CD4-positive, alpha-beta T cell (primary cell): ENCODE measurements around the gene PYGL. TPM values are rescaled to one million over a fixed set of nuclear protein-coding genes. Genes with fewer than 3 reads are reported as not detected.

Experiments used
- ATAC-seq: fragments of 200-7000 bp; cut with Tn5 transposase; one replicate; pipeline ENCODE4 v1.10.0; 2022; ENCODE audit warnings: mild to moderate bottlenecking; ENCODE audit not compliant: poor library complexity
- CTCF ChIA-PET: fragments of 350-600 bp; sonication (Branson Sonifier 250); formaldehyde crosslinking; loops from one replicate; lab custom pipeline; 2021; ENCODE audit warnings: antibody characterized with exemption, inconsistent platforms; lab: Charles Lee
- POLR2A ChIA-PET: fragments of 350-600 bp; sonication (Branson Sonifier 250); formaldehyde crosslinking; loops from one replicate; lab custom pipeline; 2021; ENCODE audit warnings: antibody characterized with exemption, inconsistent platforms; lab: Charles Lee
- DNase-seq, 14 experiments: peaks; one replicate each; pipeline ENCODE4 v3.0.0-alpha.2; 2013 to 2020; ENCODE audit warnings: mixed read lengths in 2 of 14
- H3K27ac ChIP-seq, 2 donors: one replicate each; pipeline versions ENCODE4 v1.5.1 to v1.7.0; 2013; ENCODE audit warnings: low read length in 2 of 2, low read depth in 1 of 2, mild to moderate bottlenecking in 1 of 2
- H3K27me3 ChIP-seq, 2 experiments: 1 replicate in 1 of 2; 2 replicates in 1 of 2; pipeline versions ENCODE4 v1.6.1 to v1.7.0; 2013; ENCODE audit warnings: low read length in 2 of 2, control low read depth in 1 of 2, mild to moderate bottlenecking in 1 of 2, moderate library complexity in 1 of 2; ENCODE audit not compliant: insufficient read depth in 2 of 2, control insufficient read depth in 1 of 2
- H3K36me3 ChIP-seq: one replicate; pipeline ENCODE4 v1.6.1; 2013; ENCODE audit warnings: low read length, control low read depth; ENCODE audit not compliant: insufficient read depth
- H3K4me1 ChIP-seq: one replicate; pipeline ENCODE4 v1.6.1; 2013; ENCODE audit warnings: low read length, control low read depth; ENCODE audit not compliant: insufficient read depth
- H3K4me3 ChIP-seq: one replicate; pipeline ENCODE4 v1.5.1; 2013; ENCODE audit warnings: mild to moderate bottlenecking, low read length, moderate library complexity
- H3K9me3 ChIP-seq, 2 experiments: 1 replicate in 1 of 2; 2 replicates in 1 of 2; pipeline versions ENCODE4 v1.6.1 to v1.7.0; 2013; ENCODE audit warnings: low read length in 2 of 2, mild to moderate bottlenecking in 2 of 2, control low read depth in 1 of 2, moderate library complexity in 1 of 2; ENCODE audit not compliant: control insufficient read depth in 1 of 2, insufficient read depth in 1 of 2
- H3K27ac Mint-ChIP-seq: one replicate; pipeline ENCODE4 v1.8.0; 2020; ENCODE audit warnings: mixed read lengths
- H3K27me3 Mint-ChIP-seq: one replicate; pipeline ENCODE4 v1.8.0; 2021; ENCODE audit warnings: mixed read lengths
- H3K36me3 Mint-ChIP-seq: one replicate; pipeline ENCODE4 v1.8.0; 2021; ENCODE audit warnings: low read depth, mixed read lengths
- H3K4me1 Mint-ChIP-seq: one replicate; pipeline ENCODE4 v1.8.0; 2021; ENCODE audit warnings: low read depth, mixed read lengths
- H3K4me3 Mint-ChIP-seq: one replicate; pipeline ENCODE4 v1.8.0; 2020; ENCODE audit warnings: mild to moderate bottlenecking, mixed read lengths
- H3K9me3 Mint-ChIP-seq: one replicate; pipeline ENCODE4 v1.8.0; 2020; ENCODE audit warnings: mixed read lengths
- intact Hi-C, 2 experiments: fragments of 100-400 bp; cut with DNase I in 1 of 2; cut with micrococcal nuclease in 1 of 2; formaldehyde crosslinking; loops; one replicate each; pipeline versions ENCODE4 v1.15.1 to v1.9.0; 2023 to 2025; cut with DNase I, micrococcal nuclease
- total RNA-seq, 174 experiments: library from RNA in 2 of 174; stranded (reverse) in 2 of 174; gene quantifications; one replicate each; pipeline ENCODE4 v1.2.3 and lab custom pipeline; 2021 to 2026
- TF ChIP-seq, protein P1 (sequence below): fragments of 200-600 bp; IDR thresholded peaks from one replicate; pipeline ENCODE4 v1.8.0; 2022; ENCODE audit warnings: antibody characterized with exemption, mild to moderate bottlenecking

The PYGL gene
- total RNA-seq, 2 experiments from 2014 or later: 0.59 to 0.69 TPM

DNA sequence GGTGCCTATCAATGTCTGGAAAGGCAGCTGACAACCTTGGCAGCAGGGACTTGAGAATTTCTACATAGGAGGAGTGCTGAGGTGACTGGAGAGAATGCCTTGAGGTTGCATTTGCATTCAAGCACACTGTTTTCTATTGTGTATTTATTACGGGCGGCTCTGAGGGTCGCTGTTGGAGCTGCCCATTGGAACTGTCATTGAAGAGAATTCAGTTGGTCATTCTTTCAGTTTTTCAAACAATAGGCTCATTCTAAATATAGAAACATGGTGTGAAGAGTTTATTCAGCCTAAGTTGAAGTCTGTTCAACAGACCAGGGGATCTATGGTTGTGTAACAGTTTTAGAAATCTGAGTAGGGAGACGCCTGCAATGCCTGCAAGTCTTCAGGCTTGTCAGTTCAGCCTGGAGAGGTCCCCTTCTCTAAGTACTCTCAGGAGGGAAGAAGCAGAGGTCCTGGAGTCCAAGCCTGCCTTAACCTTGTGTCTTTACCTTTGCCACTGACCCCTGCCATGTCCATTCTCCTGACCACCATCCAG is 82.2 kb downstream of the PYGL start:
- CTCF ChIA-PET: interaction anchor here (0.6 kb wide), 1 partner anchor 248 kb away, joined by 3 read pairs; no protein-coding TSS in a partner anchor
- peaks cover 17% of the 10 kb centered on the region for H3K27me3 Mint-ChIP-seq
- Histone ChIP-seq H3K4me1 (peaks cover 11% of the 10 kb centered on the region), H3K36me3 (no peaks in the 10 kb centered on the region), H3K27ac (no peak overlapping the region), H3K27me3 (peaks cover 0 to 9% of the 10 kb centered on the region in 2 experiments), H3K9me3 (no peaks in the 10 kb centered on the region), H3K4me3 (no peak overlapping the region)
- ATAC-seq (no peak), DNase-seq (no peak)
- peaks cover 8% of the 10 kb centered on the region for H3K36me3 Mint-ChIP-seq
- no peak overlapping the region for H3K4me3 Mint-ChIP-seq
- no peak overlapping the region for H3K27ac Mint-ChIP-seq
- TF ChIP-seq, protein P1, sequence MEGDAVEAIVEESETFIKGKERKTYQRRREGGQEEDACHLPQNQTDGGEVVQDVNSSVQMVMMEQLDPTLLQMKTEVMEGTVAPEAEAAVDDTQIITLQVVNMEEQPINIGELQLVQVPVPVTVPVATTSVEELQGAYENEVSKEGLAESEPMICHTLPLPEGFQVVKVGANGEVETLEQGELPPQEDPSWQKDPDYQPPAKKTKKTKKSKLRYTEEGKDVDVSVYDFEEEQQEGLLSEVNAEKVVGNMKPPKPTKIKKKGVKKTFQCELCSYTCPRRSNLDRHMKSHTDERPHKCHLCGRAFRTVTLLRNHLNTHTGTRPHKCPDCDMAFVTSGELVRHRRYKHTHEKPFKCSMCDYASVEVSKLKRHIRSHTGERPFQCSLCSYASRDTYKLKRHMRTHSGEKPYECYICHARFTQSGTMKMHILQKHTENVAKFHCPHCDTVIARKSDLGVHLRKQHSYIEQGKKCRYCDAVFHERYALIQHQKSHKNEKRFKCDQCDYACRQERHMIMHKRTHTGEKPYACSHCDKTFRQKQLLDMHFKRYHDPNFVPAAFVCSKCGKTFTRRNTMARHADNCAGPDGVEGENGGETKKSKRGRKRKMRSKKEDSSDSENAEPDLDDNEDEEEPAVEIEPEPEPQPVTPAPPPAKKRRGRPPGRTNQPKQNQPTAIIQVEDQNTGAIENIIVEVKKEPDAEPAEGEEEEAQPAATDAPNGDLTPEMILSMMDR: no peak
- H3K9me3 Mint-ChIP-seq: no peaks in the 10 kb centered on the region
- peaks cover 19% of the 10 kb centered on the region for H3K4me1 Mint-ChIP-seq
- intact Hi-C loops: loop anchor here in 1 of 2 experiments (2.0 to 10.0 kb wide), 2 partner anchors 85 to 537 kb away; no protein-coding TSS in a partner anchor
- POLR2A ChIA-PET: no interaction called here

- TF ChIP-seq, protein P1: peak; percentile 87
- Mint-ChIP-seq H3K27me3 (peaks cover 4% of the 10 kb centered on the region), H3K27ac (peak overlapping the region; percentile 89), H3K4me1 (peaks cover 16% of the 10 kb centered on the region), H3K36me3 (peaks cover 8% of the 10 kb centered on the region), H3K4me3 (peak overlapping the region; percentile 93), H3K9me3 (no peaks in the 10 kb centered on the region)
- Histone ChIP-seq H3K4me3 (peak overlapping the region; percentile 83), H3K9me3 (no peaks in the 10 kb centered on the region), H3K36me3 (no peaks in the 10 kb centered on the region), H3K4me1 (peaks cover 11% of the 10 kb centered on the region), H3K27me3 (no peaks in the 10 kb centered on the region), H3K27ac (no peak overlapping the region)
- POLR2A ChIA-PET: interaction anchor here (0.6 to 3.1 kb wide), 30 partner anchors 12 to 549 kb away, joined by 3 to 83 read pairs (median 5); partner anchors contain the start of genes DMAC2L, L2HGDH, MAP4K5 and NIN
- peak; percentile 83 to 95 (median 90) for DNase-seq
- CTCF ChIA-PET: interaction anchor here (0.9 to 3.4 kb wide), 27 partner anchors 8 to 540 kb away, joined by 3 to 43 read pairs (median 4); partner anchors contain the start of genes MAP4K5 and NIN
- intact Hi-C loops: loop anchor here (1.0 to 10.0 kb wide), 7 partner anchors 30 to 536 kb away; partner anchors contain the start of gene NIN (in 1 of the 2)
- peak; percentile 79 for ATAC-seq
Measured at GRCh38 chr14:50860478-50861086, 83.7 kb downstream of the PYGL start.

- peaks cover 14% of the 10 kb centered on the region for H3K4me1 Mint-ChIP-seq
- Histone ChIP-seq H3K4me1 (peaks cover 11% of the 10 kb centered on the region), H3K27me3 (no peaks in the 10 kb centered on the region), H3K27ac (no peak overlapping the region), H3K9me3 (no peaks in the 10 kb centered on the region), H3K4me3 (peak overlapping the region; percentile 83), H3K36me3 (no peaks in the 10 kb centered on the region)
- peak overlapping the region; percentile 93 for H3K4me3 Mint-ChIP-seq
- ChIA-PET CTCF (interaction anchor here (0.6 to 3.4 kb wide), 10 partner anchors 13 to 621 kb away, joined by 3 to 43 read pairs (median 6); partner anchors contain the start of gene NIN), POLR2A (interaction anchor here (1.3 to 3.1 kb wide), 13 partner anchors 24 to 547 kb away, joined by 3 to 83 read pairs (median 11); partner anchors contain the start of genes DMAC2L, L2HGDH and NIN)
- ATAC-seq: no peak
- no peaks in the 10 kb centered on the region for H3K27me3 Mint-ChIP-seq
- intact Hi-C loops: loop anchor here in 1 of 2 experiments (2.0 kb wide), 1 partner anchor 26 kb away; no protein-coding TSS in a partner anchor
- no peaks in the 10 kb centered on the region for H3K9me3 Mint-ChIP-seq
- peaks cover 8% of the 10 kb centered on the region for H3K36me3 Mint-ChIP-seq
- no peak for DNase-seq
- TF ChIP-seq, protein P1: no peak
- H3K27ac Mint-ChIP-seq: peak overlapping the region; percentile 89
Measured at GRCh38 chr14:50859296-50859624, 85.0 kb downstream of the PYGL start.
